LoVo (cell line): ENCODE measurements around the gene TPK1.

Experiments used
- DNase-seq: peaks from one replicate; pipeline ENCODE4 v3.0.0-alpha.2; 2016; ENCODE audit warnings: low spot score

TPK1 gene

DNA sequence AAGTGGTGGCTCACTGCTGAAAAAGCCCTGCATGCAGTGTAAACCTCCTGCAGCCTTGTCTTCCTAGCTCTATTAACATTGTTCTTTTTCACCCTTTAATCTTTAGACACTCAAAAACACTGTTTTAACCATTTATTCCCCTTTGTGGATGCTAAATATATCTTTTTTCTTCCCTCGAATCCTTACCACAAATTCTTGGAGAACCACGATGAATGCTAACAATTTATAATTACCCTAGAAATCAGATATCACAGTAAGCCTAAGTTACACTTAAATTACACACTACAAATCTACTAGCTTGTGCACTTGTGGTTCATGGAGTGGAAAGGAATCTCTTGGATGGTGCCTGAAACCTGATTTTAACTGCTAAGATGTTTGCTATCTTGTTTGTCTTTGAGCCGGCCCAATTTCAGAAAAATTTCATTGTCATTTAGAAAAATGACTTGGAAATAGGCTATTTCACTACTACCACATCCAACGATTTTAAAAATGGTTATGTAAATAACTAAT lies 307.3 kb downstream of the TPK1 start:
- DNase-seq: no peak

GRCh38 chr7:144527051-144527471 lies 308.8 kb downstream of the TPK1 start:
- DNase-seq: no peak

GRCh38 chr7:144525956-144526355 lies 309.9 kb downstream of the TPK1 start:
- DNase-seq: no peak

DNA sequence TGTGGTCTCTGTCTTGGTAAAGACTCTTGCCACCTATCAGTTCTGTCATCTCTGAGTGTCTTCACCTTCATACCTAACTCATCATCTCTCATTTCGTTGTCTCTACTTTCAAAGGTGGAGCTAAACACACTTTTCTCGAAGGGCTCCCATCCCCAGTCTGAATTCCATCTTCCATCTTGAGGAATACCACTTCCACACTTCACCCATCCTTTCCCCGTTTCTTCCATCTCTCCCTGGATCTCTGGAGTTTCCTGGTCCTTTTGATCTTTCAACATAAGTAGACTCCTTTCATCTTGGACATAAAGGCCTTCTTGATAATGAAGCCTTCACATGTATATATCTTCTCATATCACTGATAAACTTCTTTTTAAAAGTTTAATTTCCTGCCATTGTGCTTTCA lies 311.6 kb downstream of the TPK1 start:
- DNase-seq: no peak

- DNase-seq: no peak
Observed at GRCh38 chr7:144523621-144524020, 312.2 kb downstream of the TPK1 start.

DNA sequence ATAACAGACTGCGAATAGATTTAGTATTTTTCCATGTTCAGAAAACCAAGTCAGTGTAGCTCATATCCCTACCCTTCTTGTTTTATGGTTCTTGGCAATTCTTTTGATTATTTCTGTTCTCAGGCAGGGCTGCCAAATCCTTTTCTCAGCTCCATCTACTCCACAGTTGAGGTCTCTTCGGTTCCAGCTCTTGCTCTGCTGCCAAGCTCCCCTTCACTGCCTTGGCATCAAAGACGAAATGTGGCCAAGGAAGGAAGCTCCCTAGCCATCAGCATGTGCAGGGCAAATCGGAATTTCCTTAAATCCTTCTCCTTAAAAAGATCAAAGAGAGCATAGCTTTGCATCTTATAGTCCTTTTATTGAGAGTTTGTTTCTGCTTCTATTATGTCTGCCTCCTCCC lies 315.9 kb downstream of the TPK1 start:
- no peak for DNase-seq

DNA sequence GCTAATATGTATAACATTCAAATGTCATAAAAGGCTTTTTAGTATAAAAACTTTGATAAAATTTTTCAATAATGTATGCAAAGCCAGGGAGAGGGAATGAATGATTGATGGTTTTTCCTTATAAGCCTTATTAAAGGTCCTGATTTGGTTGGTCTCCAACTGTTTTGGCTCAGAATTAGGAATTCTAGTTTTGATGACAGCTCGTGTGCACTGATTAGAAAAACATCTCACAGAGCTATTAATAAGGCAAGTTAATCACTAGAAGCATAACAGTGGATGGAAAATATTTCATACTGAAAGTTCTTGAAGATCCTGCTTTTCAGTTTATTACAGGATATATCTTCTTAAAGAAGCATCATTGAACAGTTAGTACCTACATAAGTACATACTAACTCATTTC lies 317.5 kb downstream of the TPK1 start:
- no peak for DNase-seq

DNA sequence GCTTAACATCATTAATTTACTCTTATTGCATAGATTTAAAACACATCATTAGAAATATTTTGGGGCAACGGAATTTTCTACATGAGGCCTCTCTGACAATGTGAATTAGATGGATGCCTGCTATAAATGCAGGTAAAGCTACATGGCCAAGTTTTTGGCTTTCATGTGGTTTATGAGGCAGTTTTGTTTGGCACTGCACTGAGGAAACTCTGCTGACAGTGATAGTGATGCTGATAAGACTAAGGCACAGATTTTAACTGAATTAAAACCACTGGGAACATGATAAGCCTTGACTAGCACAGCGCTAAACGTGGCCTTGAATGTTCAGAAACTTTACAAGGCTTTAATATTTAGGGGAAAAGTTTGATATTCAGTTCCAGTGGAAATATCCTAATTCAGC lies 318.1 kb downstream of the TPK1 start:
- DNase-seq: no peak

GRCh38 chr7:144516729-144517525 lies 318.9 kb downstream of the TPK1 start:
- no peak for DNase-seq

DNA sequence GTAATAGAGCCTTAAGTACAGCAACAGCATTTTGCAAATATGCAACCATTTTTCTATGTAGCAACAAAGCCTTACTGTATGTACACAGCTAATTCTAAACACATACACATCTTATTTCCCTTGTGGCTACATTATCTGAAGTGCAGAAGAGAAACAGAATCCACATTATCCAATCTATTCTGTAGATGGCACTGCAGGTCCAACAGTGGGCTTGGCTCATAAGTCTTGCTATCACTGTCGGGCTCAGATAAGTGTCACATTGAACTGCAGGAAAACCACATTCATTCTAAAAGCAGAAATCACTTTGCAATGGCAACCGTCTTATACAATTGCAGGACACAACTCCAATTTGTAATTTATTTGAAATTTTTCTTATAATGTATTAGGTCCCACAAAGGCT lies 322.5 kb downstream of the TPK1 start:
- DNase-seq: no peak

GRCh38 chr7:144510621-144511020 lies 325.2 kb downstream of the TPK1 start:
- DNase-seq: no peak

DNA sequence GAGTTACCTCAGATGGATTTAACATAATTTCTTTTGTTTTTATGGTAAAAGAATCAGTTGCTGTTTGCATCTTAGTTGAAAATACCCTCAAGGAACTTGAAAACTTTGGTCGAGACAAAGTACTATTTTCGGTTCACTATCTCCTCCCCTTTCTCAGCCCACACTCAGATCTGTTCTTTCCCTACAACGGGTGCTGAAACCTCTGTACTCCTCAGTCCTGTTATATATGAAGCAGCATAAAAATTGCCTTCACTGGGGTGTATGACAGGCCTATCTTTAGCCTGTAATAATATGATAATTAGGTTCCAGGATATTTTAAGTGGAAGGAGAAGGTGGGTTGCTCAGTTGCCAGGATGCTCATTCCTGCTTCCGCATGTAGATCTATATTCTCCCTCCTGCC lies 327.2 kb downstream of the TPK1 start:
- DNase-seq: no peak

- no peak for DNase-seq
Observed at GRCh38 chr7:144503215-144503614, 332.6 kb downstream of the TPK1 start.

GRCh38 chr7:144500225-144500624 lies 335.6 kb downstream of the TPK1 start:
- DNase-seq: no peak

- no peak for DNase-seq
Observed at GRCh38 chr7:144497282-144497681, 338.6 kb downstream of the TPK1 start.

GRCh38 chr7:144494355-144494754 lies 341.5 kb downstream of the TPK1 start:
- no peak for DNase-seq

DNA sequence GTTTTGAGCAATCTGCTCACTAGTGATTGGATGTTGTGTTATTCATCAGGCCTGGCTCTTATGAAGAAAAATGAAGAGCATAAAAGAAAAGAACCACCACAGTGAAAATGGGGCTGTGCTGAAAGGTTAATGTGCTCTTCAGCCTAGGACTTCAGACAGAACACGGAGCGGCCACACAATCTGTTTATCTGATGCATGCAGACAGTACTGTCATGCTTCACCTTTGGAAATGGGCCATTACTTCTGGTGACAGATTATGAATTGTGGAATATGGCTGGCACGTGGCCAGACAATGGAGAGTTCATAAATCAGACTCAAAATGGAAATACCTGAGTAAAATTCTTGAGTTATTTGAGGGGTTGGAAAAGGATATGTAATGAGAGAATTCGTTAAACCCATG lies 346.3 kb downstream of the TPK1 start:
- DNase-seq: no peak

DNA sequence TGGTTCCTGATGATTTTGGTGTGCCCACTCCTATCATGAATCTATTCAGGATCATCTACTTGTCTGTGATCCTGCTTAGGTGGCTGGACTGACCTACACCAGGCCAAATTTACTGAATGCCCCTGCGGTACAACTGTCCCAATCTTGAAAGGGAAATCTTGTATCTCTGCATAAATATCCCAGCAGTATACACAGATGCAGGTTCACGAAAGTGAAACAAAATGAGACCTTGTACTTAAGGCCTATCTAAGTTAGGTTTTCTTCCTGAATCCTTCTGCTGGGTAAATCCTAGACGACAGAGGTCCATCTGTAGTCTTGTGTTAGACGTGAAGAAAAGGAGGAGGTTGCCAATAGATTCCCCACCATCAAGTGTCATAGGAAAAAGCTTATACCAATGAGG lies 346.9 kb downstream of the TPK1 start:
- DNase-seq: no peak

DNA sequence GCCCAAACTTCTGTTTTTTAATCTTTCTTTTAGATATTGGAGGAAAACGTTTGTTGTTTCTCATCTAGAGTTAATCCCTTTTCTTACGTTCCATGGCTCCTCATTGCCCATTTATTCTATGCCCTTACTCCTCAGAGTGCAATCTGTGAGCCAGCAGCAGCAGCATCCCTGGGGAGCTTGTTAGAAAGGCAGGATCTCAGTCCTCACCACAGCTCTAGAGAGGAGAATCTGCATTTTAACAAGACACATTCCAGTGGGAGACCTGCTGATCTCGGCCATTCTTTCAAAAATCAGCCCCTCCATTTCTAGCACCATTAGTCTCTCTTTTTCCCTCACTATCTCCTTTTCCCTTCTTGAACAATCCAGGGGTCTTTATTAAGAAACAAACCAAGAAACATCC lies 348.0 kb downstream of the TPK1 start:
- no peak for DNase-seq

DNA sequence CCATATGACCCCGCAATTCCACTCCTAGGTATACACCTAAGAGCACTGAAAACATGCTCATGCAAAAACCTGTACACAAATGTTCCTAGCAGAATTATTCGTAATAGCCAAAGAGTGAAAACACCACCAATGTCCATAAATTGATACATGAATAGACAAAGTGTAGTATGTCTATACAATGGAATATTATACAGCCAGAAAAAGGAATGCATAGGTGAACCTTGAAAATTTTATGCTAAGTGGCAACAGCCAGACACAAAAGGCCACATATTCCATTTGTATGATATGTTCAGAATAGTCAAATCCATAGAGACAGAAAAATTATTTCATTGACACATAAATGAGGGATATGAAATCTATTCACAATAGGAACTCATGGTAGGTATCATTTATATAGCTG lies 351.4 kb downstream of the TPK1 start:
- no peak for DNase-seq

DNA sequence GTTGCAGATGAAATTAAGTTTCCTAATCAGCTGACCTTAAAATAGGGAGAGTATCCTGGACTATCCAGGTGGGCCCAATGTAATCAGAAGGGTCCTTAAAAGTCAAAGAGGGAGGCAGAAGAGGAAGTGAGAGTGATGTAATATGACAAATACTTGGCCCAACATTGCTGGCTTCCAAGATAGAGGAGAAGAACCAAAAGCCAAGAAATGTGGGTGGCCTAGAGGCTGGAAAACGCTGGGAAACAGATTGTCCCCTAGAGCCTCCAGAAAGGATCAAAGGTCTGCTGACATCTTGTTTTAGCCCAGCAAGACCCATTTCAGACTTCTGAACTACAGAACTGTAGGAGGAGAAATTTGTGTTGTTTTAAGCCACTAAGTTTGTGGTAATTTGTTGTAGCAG lies 352.7 kb downstream of the TPK1 start:
- no peak for DNase-seq

DNA sequence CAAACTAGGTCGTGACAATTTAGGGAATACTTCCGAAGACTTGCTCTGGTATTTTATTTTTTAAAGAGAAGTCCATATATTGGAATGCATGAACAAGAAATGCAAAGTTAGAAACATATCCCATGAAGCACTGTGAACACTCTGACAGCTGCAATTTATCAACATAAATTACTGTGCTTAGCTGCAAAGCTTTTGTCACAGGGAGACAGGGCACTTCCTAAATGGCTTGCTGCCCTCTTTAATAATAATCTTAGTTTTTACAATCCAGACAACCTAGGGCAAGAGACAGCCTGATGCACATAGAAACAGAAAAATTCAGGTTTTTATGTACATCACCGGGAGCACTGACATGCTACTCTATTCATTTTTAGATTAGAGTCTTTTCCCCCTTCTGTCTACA lies 354.0 kb downstream of the TPK1 start:
- DNase-seq: no peak

GRCh38 chr7:144477348-144477747 lies 358.5 kb downstream of the TPK1 start:
- no peak for DNase-seq
